Astrocyte of the cerebellum (primary cell): ENCODE results near the gene CBS.

Source experiments
- DNase-seq: peaks from one replicate; pipeline ENCODE4 v3.0.0-alpha.2; 2011; ENCODE audit warnings: low read depth
- H3K4me3 ChIP-seq: 2 replicates; pipeline ENCODE4 v1.5.1; 2011; ENCODE audit warnings: mild to moderate bottlenecking, low read depth, low read length, moderate library complexity
- in situ Hi-C: cut with HindIII; loops from 2 replicates; pipeline ENCODE4 v1.10.0; 2017; ENCODE audit warnings: low sequenced_read_pairs
- TF ChIP-seq, protein P1 (sequence below): IDR thresholded peaks from 2 replicates; pipeline ENCODE4 v1.5.1; 2012; ENCODE audit warnings: low read length, low read depth, moderate library complexity, mild to moderate bottlenecking; ENCODE audit errors: missing control alignments

Gene CBS

DNA sequence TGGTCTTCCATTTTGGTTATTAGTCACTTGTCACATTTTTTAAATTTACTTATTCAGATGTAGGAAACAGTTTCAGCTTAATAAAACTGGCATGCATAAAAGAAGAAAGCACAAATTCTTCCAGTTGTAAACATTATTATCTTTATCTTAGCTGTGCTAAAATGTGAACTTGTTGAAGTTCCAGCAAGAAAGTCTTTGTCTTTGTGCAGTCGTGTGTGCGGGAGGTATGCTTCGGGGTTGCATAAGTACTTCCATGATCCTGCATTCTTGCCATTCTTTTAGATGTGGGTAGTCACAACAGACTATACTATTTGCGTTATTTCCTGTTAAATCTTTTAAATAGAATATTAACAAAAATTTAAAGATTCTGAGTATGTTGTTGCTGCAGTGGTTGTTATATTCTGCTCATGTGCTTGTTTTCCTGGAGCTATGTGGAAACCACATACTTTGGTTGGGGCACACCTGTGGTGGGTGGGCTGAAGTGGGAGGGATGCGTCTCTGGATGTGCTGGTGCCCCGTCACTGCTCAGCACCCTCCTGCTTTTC lies 49.9 kb downstream of the CBS start:
- DNase-seq, result peak; percentile 86
- in situ Hi-C loops, result no loop called here
- no peak overlapping the region for H3K4me3 ChIP-seq
- TF ChIP-seq, protein P1, sequence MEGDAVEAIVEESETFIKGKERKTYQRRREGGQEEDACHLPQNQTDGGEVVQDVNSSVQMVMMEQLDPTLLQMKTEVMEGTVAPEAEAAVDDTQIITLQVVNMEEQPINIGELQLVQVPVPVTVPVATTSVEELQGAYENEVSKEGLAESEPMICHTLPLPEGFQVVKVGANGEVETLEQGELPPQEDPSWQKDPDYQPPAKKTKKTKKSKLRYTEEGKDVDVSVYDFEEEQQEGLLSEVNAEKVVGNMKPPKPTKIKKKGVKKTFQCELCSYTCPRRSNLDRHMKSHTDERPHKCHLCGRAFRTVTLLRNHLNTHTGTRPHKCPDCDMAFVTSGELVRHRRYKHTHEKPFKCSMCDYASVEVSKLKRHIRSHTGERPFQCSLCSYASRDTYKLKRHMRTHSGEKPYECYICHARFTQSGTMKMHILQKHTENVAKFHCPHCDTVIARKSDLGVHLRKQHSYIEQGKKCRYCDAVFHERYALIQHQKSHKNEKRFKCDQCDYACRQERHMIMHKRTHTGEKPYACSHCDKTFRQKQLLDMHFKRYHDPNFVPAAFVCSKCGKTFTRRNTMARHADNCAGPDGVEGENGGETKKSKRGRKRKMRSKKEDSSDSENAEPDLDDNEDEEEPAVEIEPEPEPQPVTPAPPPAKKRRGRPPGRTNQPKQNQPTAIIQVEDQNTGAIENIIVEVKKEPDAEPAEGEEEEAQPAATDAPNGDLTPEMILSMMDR, result no peak

DNA sequence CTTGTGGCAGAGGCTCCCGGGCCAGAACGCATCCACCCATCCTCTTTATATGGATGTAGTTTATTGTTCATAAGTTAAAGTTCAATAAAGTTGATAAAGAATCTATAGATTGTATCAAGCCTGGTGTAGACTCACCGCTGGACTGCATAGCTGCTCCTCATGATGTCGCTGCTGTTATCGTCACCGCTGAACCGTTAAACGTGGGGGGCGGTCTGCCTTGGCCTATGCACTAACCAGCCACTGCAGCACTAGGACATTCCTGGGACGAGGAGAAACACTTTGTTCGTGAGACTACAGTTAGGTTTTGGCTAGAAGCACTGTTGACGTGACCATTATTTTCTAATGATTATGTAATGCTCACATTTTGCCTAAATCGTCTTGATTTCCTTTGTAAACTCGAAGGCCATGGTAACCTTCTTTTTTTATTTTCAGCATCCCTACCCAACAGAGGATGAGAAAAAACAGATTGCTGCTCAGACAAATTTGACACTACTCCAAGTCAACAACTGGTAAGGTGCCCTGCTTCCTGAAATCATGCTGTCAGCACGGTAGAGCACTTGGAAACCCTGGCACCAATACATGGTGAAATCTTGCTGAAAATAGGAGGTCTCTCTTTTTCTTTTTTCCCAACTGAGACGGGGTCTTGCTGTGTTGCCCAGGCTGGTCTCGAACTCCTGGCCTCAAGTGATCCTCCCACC lies 51.0 kb downstream of the CBS start:
- in situ Hi-C loops, result no loop called here
- no peak for DNase-seq

DNA sequence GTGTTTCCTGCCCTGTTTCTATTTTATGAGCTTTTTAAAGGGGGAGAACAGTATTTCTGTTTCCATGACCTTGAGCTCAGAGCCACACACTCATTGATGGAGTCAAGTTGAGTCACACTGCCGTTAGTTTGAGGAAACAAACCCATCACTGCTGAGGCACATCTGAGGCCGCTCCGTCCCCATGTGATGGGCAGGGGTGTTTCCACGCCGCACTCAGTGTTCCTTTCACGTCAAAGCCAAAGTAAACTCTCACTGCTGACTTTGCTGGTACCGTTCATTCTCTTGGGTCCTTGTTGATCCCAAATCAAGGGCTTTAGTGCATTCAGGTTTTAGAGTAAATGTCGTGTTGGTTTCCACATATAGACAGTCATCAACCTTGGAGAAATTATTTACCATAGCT lies 52.5 kb downstream of the CBS start:
- no peak overlapping the region for H3K4me3 ChIP-seq
- no peak for DNase-seq
- in situ Hi-C loops, result no loop called here
- TF ChIP-seq, protein P1, result no peak

More for the DNA sequence above, 51.0 kb downstream of the CBS start:
- no peak overlapping the region for H3K4me3 ChIP-seq
- TF ChIP-seq, protein P1, result no peak

DNA sequence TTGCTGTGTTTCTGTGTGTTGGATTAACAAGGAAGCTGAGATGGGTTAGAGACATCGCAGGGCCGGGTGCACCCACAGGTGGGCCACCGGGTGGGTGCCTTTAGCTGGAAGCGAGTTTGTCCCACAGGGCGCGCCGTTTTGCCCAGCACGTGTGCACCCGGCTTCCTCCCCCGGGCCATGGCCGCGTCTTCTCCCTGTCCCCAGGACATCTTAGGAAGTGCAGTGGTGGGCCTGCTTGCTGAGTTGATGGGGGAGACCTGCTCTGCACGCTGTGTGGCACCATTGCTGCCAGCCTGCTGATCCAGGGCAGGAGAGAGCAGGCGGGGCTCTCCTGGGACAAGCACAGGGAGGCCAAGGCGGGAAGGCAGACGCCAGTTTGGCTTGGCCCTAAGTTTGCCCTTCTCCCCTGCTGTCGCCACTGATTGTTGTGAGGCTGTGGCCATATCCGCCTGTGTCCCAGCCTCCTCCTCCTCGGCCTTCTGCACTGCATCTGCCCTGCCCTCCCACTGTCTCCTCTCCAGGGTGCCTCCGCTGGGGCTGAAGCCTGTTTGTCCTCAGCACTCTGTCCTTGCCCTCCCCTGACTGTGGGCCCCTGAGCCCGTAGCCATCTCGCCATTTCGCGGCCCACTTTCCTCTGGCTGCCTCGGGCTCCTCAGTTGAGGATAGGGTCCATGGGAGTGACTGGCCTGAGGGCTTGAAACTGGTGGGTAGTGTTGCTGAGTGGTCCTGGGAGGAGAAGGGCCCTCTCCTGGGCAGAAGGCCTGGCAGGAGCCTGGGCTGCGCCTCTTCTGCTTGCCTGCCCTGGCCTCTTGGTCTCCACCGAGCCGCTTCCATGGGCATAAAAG lies 53.7 kb downstream of the CBS start:
- DNase-seq, result no peak
- TF ChIP-seq, protein P1, result no peak
- in situ Hi-C loops, result no loop called here
- H3K4me3 ChIP-seq, result no peak overlapping the region

DNA sequence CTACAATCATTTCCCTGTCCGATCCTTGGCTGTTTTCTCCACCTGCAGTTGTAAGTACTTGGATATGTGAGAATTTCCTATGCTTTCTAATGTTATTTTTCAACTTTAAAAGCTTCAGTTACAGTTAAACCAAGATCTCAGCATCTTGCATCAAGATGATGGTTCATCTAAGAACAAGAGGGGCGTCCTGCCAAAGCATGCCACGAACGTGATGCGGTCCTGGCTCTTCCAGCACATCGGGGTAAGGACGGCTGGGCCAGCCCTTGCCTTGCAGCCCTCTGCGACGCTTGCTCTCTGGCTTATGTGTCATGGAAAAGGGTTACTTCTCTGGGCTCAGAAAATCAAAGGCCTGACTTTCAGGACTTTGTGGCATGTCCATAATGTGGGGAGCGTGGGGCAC lies 54.4 kb downstream of the CBS start:
- in situ Hi-C loops, result no loop called here
- H3K4me3 ChIP-seq, result no peak overlapping the region
- DNase-seq, result no peak
- TF ChIP-seq, protein P1, result no peak

DNA sequence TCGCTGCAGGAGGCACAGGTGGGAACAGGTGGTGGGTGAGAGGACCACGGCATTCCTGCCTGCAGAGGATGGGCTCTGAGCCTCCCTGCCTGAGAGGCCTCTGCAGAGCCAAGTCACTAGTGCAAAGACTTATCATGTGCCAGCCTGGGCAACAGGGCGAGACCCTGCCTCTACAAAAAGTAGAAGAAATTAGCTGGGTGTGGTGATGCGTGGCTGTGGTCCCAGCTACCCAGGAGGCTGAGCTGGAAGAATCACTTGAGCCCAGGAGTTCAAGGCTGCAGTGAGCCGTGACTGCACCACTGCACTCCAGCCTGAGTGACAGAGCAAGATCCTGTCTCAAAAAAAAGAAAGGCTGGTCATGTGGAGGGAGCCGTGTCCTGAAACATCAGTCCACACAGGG lies 54.9 kb downstream of the CBS start:
- in situ Hi-C loops, result no loop called here
- no peak overlapping the region for H3K4me3 ChIP-seq
- DNase-seq, result no peak
- TF ChIP-seq, protein P1, result no peak
